ENCODE data around the gene RAVER1.
"Not testable (repeated sequence)": the region's sequence is repeated elsewhere in the genome, so short reads cannot be mapped to it uniquely, and the experiment has no call there.

Gene RAVER1

GRCh38 chr19:10366950-10367512 is 33.7 kb upstream of the RAVER1 start:
- H3K36me3 ChIP-seq (ENCODE audit: control insufficient read depth in 1 of 2, insufficient read depth in 2 of 2, low read length in 2 of 2): peaks cover 17 to 69% of the 10 kb centered on the region in 2 donors
- not testable (repeated sequence) for H3K9me3 ChIP-seq (ENCODE audit: control insufficient read depth in 1 of 2, low read length in 2 of 2); H3K9ac ChIP-seq (ENCODE audit: low read depth in 1 of 2, low read length in 2 of 2); H3K4me1 ChIP-seq (ENCODE audit: control insufficient read depth in 1 of 2, insufficient read depth in 2 of 2, low read length in 2 of 2); H3K27ac ChIP-seq (ENCODE audit: low read depth, low read length); H3K27me3 ChIP-seq (ENCODE audit: control insufficient read depth in 1 of 2, insufficient read depth in 2 of 2, low read length in 2 of 2); H3K4me3 ChIP-seq (ENCODE audit: low read depth in 1 of 2, low read length in 2 of 2)

GRCh38 chr19:10365518-10365917 is 32.2 kb upstream of the RAVER1 start:
- Histone ChIP-seq H3K4me1 (ENCODE audit: control insufficient read depth in 1 of 2, insufficient read depth in 2 of 2, low read length in 2 of 2) (no peaks in the 10 kb centered on the region), H3K9ac (ENCODE audit: low read depth in 1 of 2, low read length in 2 of 2) (no peak overlapping the region), H3K27me3 (ENCODE audit: control insufficient read depth in 1 of 2, insufficient read depth in 2 of 2, low read length in 2 of 2) (no peaks in the 10 kb centered on the region), H3K9me3 (ENCODE audit: control insufficient read depth in 1 of 2, low read length in 2 of 2) (no peaks in the 10 kb centered on the region), H3K4me3 (ENCODE audit: low read depth in 1 of 2, low read length in 2 of 2) (no peak overlapping the region), H3K27ac (ENCODE audit: low read depth, low read length) (no peak overlapping the region), H3K36me3 (ENCODE audit: control insufficient read depth in 1 of 2, insufficient read depth in 2 of 2, low read length in 2 of 2) (peaks cover 17 to 81% of the 10 kb centered on the region in 2 donors)

- Histone ChIP-seq H3K36me3 (ENCODE audit: control insufficient read depth in 1 of 2, insufficient read depth in 2 of 2, low read length in 2 of 2) (peaks cover 17 to 85% of the 10 kb centered on the region in 2 donors), H3K4me3 (ENCODE audit: low read depth in 1 of 2, low read length in 2 of 2) (no peak overlapping the region), H3K4me1 (ENCODE audit: control insufficient read depth in 1 of 2, insufficient read depth in 2 of 2, low read length in 2 of 2) (no peaks in the 10 kb centered on the region), H3K9ac (ENCODE audit: low read depth in 1 of 2, low read length in 2 of 2) (no peak overlapping the region), H3K27ac (ENCODE audit: low read depth, low read length) (no peak overlapping the region), H3K27me3 (ENCODE audit: control insufficient read depth in 1 of 2, insufficient read depth in 2 of 2, low read length in 2 of 2) (no peaks in the 10 kb centered on the region), H3K9me3 (ENCODE audit: control insufficient read depth in 1 of 2, low read length in 2 of 2) (no peaks in the 10 kb centered on the region)
Measured at GRCh38 chr19:10364644-10365043, 31.3 kb upstream of the RAVER1 start.

GRCh38 chr19:10363789-10364281 is 30.5 kb upstream of the RAVER1 start:
- no peak overlapping the region for H3K9ac ChIP-seq (ENCODE audit: low read depth in 1 of 2, low read length in 2 of 2)
- H3K27ac ChIP-seq (ENCODE audit: low read depth, low read length): no peak overlapping the region
- peaks cover 17 to 83% of the 10 kb centered on the region in 2 donors for H3K36me3 ChIP-seq (ENCODE audit: control insufficient read depth in 1 of 2, insufficient read depth in 2 of 2, low read length in 2 of 2)

GRCh38 chr19:10362259-10362658 is 28.9 kb upstream of the RAVER1 start:
- H3K27me3 ChIP-seq (ENCODE audit: control insufficient read depth in 1 of 2, insufficient read depth in 2 of 2, low read length in 2 of 2): no peaks in the 10 kb centered on the region

More at GRCh38 chr19:10363789-10364281, 30.5 kb upstream of the RAVER1 start:
- Histone ChIP-seq H3K9me3 (ENCODE audit: control insufficient read depth in 1 of 2, low read length in 2 of 2) (no peaks in the 10 kb centered on the region), H3K4me1 (ENCODE audit: control insufficient read depth in 1 of 2, insufficient read depth in 2 of 2, low read length in 2 of 2) (no peaks in the 10 kb centered on the region), H3K4me3 (ENCODE audit: low read depth in 1 of 2, low read length in 2 of 2) (no peak overlapping the region), H3K27me3 (ENCODE audit: control insufficient read depth in 1 of 2, insufficient read depth in 2 of 2, low read length in 2 of 2) (no peaks in the 10 kb centered on the region)

GRCh38 chr19:10361569-10362011 is 28.3 kb upstream of the RAVER1 start:
- Histone ChIP-seq H3K4me3 (ENCODE audit: low read depth in 1 of 2, low read length in 2 of 2) (no peak overlapping the region), H3K36me3 (ENCODE audit: control insufficient read depth in 1 of 2, insufficient read depth in 2 of 2, low read length in 2 of 2) (peaks cover 14 to 82% of the 10 kb centered on the region in 2 donors), H3K4me1 (ENCODE audit: control insufficient read depth in 1 of 2, insufficient read depth in 2 of 2, low read length in 2 of 2) (no peaks in the 10 kb centered on the region), H3K9me3 (ENCODE audit: control insufficient read depth in 1 of 2, low read length in 2 of 2) (no peaks in the 10 kb centered on the region), H3K27ac (ENCODE audit: low read depth, low read length) (no peak overlapping the region), H3K27me3 (ENCODE audit: control insufficient read depth in 1 of 2, insufficient read depth in 2 of 2, low read length in 2 of 2) (no peaks in the 10 kb centered on the region), H3K9ac (ENCODE audit: low read depth in 1 of 2, low read length in 2 of 2) (no peak overlapping the region)

More at GRCh38 chr19:10362259-10362658, 28.9 kb upstream of the RAVER1 start:
- Histone ChIP-seq H3K4me3 (ENCODE audit: low read depth in 1 of 2, low read length in 2 of 2) (no peak overlapping the region), H3K9ac (ENCODE audit: low read depth in 1 of 2, low read length in 2 of 2) (no peak overlapping the region), H3K36me3 (ENCODE audit: control insufficient read depth in 1 of 2, insufficient read depth in 2 of 2, low read length in 2 of 2) (peaks cover 14 to 84% of the 10 kb centered on the region in 2 donors), H3K4me1 (ENCODE audit: control insufficient read depth in 1 of 2, insufficient read depth in 2 of 2, low read length in 2 of 2) (no peaks in the 10 kb centered on the region), H3K9me3 (ENCODE audit: control insufficient read depth in 1 of 2, low read length in 2 of 2) (no peaks in the 10 kb centered on the region), H3K27ac (ENCODE audit: low read depth, low read length) (no peak overlapping the region)

GRCh38 chr19:10356431-10356830 is 23.1 kb upstream of the RAVER1 start:
- no peak overlapping the region for H3K9ac ChIP-seq (ENCODE audit: low read depth in 1 of 2, low read length in 2 of 2)
- peaks cover 14 to 65% of the 10 kb centered on the region in 2 donors for H3K36me3 ChIP-seq (ENCODE audit: control insufficient read depth in 1 of 2, insufficient read depth in 2 of 2, low read length in 2 of 2)

GRCh38 chr19:10353793-10354391 is 20.6 kb upstream of the RAVER1 start:
- Histone ChIP-seq H3K27me3 (ENCODE audit: control insufficient read depth in 1 of 2, insufficient read depth in 2 of 2, low read length in 2 of 2) (no peaks in the 10 kb centered on the region), H3K4me3 (ENCODE audit: low read depth in 1 of 2, low read length in 2 of 2) (no peak overlapping the region), H3K36me3 (ENCODE audit: control insufficient read depth in 1 of 2, insufficient read depth in 2 of 2, low read length in 2 of 2) (peaks cover 14 to 55% of the 10 kb centered on the region in 2 donors), H3K9ac (ENCODE audit: low read depth in 1 of 2, low read length in 2 of 2) (no peak overlapping the region), H3K9me3 (ENCODE audit: control insufficient read depth in 1 of 2, low read length in 2 of 2) (no peaks in the 10 kb centered on the region), H3K4me1 (ENCODE audit: control insufficient read depth in 1 of 2, insufficient read depth in 2 of 2, low read length in 2 of 2) (no peaks in the 10 kb centered on the region), H3K27ac (ENCODE audit: low read depth, low read length) (peak overlapping the region; percentile 10)

More at GRCh38 chr19:10356431-10356830, 23.1 kb upstream of the RAVER1 start:
- H3K9me3 ChIP-seq (ENCODE audit: control insufficient read depth in 1 of 2, low read length in 2 of 2): no peaks in the 10 kb centered on the region
- no peaks in the 10 kb centered on the region for H3K27me3 ChIP-seq (ENCODE audit: control insufficient read depth in 1 of 2, insufficient read depth in 2 of 2, low read length in 2 of 2)
- H3K27ac ChIP-seq (ENCODE audit: low read depth, low read length): no peak overlapping the region
- H3K4me1 ChIP-seq (ENCODE audit: control insufficient read depth in 1 of 2, insufficient read depth in 2 of 2, low read length in 2 of 2): no peaks in the 10 kb centered on the region
- no peak overlapping the region for H3K4me3 ChIP-seq (ENCODE audit: low read depth in 1 of 2, low read length in 2 of 2)

GRCh38 chr19:10352764-10353671 is 19.7 kb upstream of the RAVER1 start:
- H3K36me3 ChIP-seq (ENCODE audit: control insufficient read depth in 1 of 2, insufficient read depth in 2 of 2, low read length in 2 of 2): peaks cover 14 to 50% of the 10 kb centered on the region in 2 donors
- no peak overlapping the region for H3K4me3 ChIP-seq (ENCODE audit: low read depth in 1 of 2, low read length in 2 of 2)
- peak overlapping the region; percentile 42 for H3K27ac ChIP-seq (ENCODE audit: low read depth, low read length)
- no peaks in the 10 kb centered on the region for H3K4me1 ChIP-seq (ENCODE audit: control insufficient read depth in 1 of 2, insufficient read depth in 2 of 2, low read length in 2 of 2)
- H3K27me3 ChIP-seq (ENCODE audit: control insufficient read depth in 1 of 2, insufficient read depth in 2 of 2, low read length in 2 of 2): no peaks in the 10 kb centered on the region
- no peaks in the 10 kb centered on the region for H3K9me3 ChIP-seq (ENCODE audit: control insufficient read depth in 1 of 2, low read length in 2 of 2)
- no peak overlapping the region for H3K9ac ChIP-seq (ENCODE audit: low read depth in 1 of 2, low read length in 2 of 2)

GRCh38 chr19:10346509-10346908 is 13.2 kb upstream of the RAVER1 start:
- no peak overlapping the region for H3K9ac ChIP-seq (ENCODE audit: low read depth in 1 of 2, low read length in 2 of 2)
- H3K9me3 ChIP-seq (ENCODE audit: control insufficient read depth in 1 of 2, low read length in 2 of 2): no peaks in the 10 kb centered on the region
- H3K4me1 ChIP-seq (ENCODE audit: control insufficient read depth in 1 of 2, insufficient read depth in 2 of 2, low read length in 2 of 2): no peaks in the 10 kb centered on the region
- H3K4me3 ChIP-seq (ENCODE audit: low read depth in 1 of 2, low read length in 2 of 2): no peak overlapping the region
- no peak overlapping the region for H3K27ac ChIP-seq (ENCODE audit: low read depth, low read length)
- H3K27me3 ChIP-seq (ENCODE audit: control insufficient read depth in 1 of 2, insufficient read depth in 2 of 2, low read length in 2 of 2): no peaks in the 10 kb centered on the region
- H3K36me3 ChIP-seq (ENCODE audit: control insufficient read depth in 1 of 2, insufficient read depth in 2 of 2, low read length in 2 of 2): peaks cover 0 to 8% of the 10 kb centered on the region in 2 donors

Data from duodenal mucosa (tissue), 2 donors.